Measurements from ENCODE around the gene PNPLA7. TPM values are rescaled to one million over a fixed set of nuclear protein-coding genes. Genes with fewer than 3 reads are reported as not detected.

Gene PNPLA7
- total RNA-seq, 4 donors from 2014 or later, result 13.0 to 34.3 (median 29.2) TPM

- no peak for TF ChIP-seq CTCF (IDR thresholded peaks at IDR 0.05; ENCODE audit: low read depth)
Measured at GRCh38 chr9:137456864-137457405, 93.3 kb downstream of the PNPLA7 start.

- no peak for TF ChIP-seq CTCF (IDR thresholded peaks at IDR 0.05; ENCODE audit: low read depth)
Measured at GRCh38 chr9:137456061-137456863, 93.9 kb downstream of the PNPLA7 start.

- TF ChIP-seq CTCF (IDR thresholded peaks at IDR 0.05; ENCODE audit: low read depth), result no peak
Measured at GRCh38 chr9:137455359-137455991, 94.7 kb downstream of the PNPLA7 start.

GRCh38 chr9:137454597-137455358, 95.4 kb downstream of the PNPLA7 start:
- no peak for TF ChIP-seq CTCF (IDR thresholded peaks at IDR 0.05; ENCODE audit: low read depth)

- TF ChIP-seq CTCF (IDR thresholded peaks at IDR 0.05; ENCODE audit: low read depth), result no peak
Measured at GRCh38 chr9:137454145-137454596, 96.0 kb downstream of the PNPLA7 start.

- no peak for TF ChIP-seq CTCF (IDR thresholded peaks at IDR 0.05; ENCODE audit: low read depth)
Measured at GRCh38 chr9:137453643-137454081, 96.5 kb downstream of the PNPLA7 start.
